HG03460 (cell line): ENCODE data around the gene GINS1.
"Not testable (repeated sequence)": the region's sequence is repeated elsewhere in the genome, so short reads cannot be mapped to it uniquely, and the experiment has no call there.

ENCODE experiments used
- ATAC-seq: cut with Tn5 transposase; IDR thresholded peaks from one replicate; pipeline ENCODE4 v1.9.1; 2021; ENCODE audit not compliant: unreplicated experiment

GINS1 gene

GRCh38 chr20:25389858-25390537 lies 17.5 kb upstream of the GINS1 start:
- ATAC-seq, result peak; percentile 33

GRCh38 chr20:25390538-25391528 lies 16.6 kb upstream of the GINS1 start, which contains the start of gene ABHD12:
ABHD12 (minus strand) TSS chr20:25390835; CDS start chr20:25390703, 132 bp downstream.
- ATAC-seq, result peak; percentile 83

- no peak for ATAC-seq
Measured at GRCh38 chr20:25394276-25394675, 13.2 kb upstream of the GINS1 start.

- ATAC-seq, result no peak
Measured at GRCh38 chr20:25394996-25395395, 12.5 kb upstream of the GINS1 start.

GRCh38 chr20:25397096-25397495 lies 10.4 kb upstream of the GINS1 start:
- no peak for ATAC-seq

- no peak for ATAC-seq
Measured at GRCh38 chr20:25397821-25398220, 9.7 kb upstream of the GINS1 start.

- ATAC-seq, result no peak
Measured at GRCh38 chr20:25398376-25399036, 9.0 kb upstream of the GINS1 start.

GRCh38 chr20:25399037-25399430 lies 8.4 kb upstream of the GINS1 start:
- ATAC-seq, result peak; percentile 88

- ATAC-seq, result not testable (repeated sequence)
Measured at GRCh38 chr20:25400291-25400732, 7.2 kb upstream of the GINS1 start.

- ATAC-seq, result no peak
Measured at GRCh38 chr20:25402583-25402982, 4.9 kb upstream of the GINS1 start.

GRCh38 chr20:25408170-25408547 lies 686 bp downstream of the GINS1 start:
- ATAC-seq, result no peak

- ATAC-seq, result no peak
Measured at GRCh38 chr20:25408890-25409289, 1.4 kb downstream of the GINS1 start.

- no peak for ATAC-seq
Measured at GRCh38 chr20:25418776-25419175, 11.3 kb downstream of the GINS1 start.

GRCh38 chr20:25421102-25421501 lies 13.6 kb downstream of the GINS1 start:
- no peak for ATAC-seq

GRCh38 chr20:25422032-25422431 lies 14.6 kb downstream of the GINS1 start:
- no peak for ATAC-seq

- ATAC-seq, result no peak
Measured at GRCh38 chr20:25424536-25424935, 17.1 kb downstream of the GINS1 start.

GRCh38 chr20:25437153-25437581 lies 29.7 kb downstream of the GINS1 start:
- ATAC-seq, result no peak

GRCh38 chr20:25439328-25439727 lies 31.9 kb downstream of the GINS1 start:
- peak; percentile 57 for ATAC-seq

GRCh38 chr20:25444556-25444955 lies 37.1 kb downstream of the GINS1 start:
- no peak for ATAC-seq

GRCh38 chr20:25447671-25448070 lies 40.2 kb downstream of the GINS1 start:
- no peak for ATAC-seq

- ATAC-seq, result no peak
Measured at GRCh38 chr20:25452333-25452732, 44.9 kb downstream of the GINS1 start.
